ENCODE results near the gene VWA3B.

GRCh38 chr2:98314251-98314650 is 227.3 kb downstream of the VWA3B start:
- no peak for TF ChIP-seq CTCF (conservative IDR thresholded peaks at IDR 0.05; ENCODE audit: low read depth, low read length)
- TF ChIP-seq MAZ (IDR thresholded peaks at IDR 0.05; ENCODE audit: borderline replicate concordance, low read depth, low read length): no peak
- no peak for TF ChIP-seq MAFK (IDR thresholded peaks at IDR 0.05; ENCODE audit: low read depth, low read length)

Measured in IMR-90 (cell line).